ENCODE measurements around the gene NDST3.

NDST3 gene

DNA sequence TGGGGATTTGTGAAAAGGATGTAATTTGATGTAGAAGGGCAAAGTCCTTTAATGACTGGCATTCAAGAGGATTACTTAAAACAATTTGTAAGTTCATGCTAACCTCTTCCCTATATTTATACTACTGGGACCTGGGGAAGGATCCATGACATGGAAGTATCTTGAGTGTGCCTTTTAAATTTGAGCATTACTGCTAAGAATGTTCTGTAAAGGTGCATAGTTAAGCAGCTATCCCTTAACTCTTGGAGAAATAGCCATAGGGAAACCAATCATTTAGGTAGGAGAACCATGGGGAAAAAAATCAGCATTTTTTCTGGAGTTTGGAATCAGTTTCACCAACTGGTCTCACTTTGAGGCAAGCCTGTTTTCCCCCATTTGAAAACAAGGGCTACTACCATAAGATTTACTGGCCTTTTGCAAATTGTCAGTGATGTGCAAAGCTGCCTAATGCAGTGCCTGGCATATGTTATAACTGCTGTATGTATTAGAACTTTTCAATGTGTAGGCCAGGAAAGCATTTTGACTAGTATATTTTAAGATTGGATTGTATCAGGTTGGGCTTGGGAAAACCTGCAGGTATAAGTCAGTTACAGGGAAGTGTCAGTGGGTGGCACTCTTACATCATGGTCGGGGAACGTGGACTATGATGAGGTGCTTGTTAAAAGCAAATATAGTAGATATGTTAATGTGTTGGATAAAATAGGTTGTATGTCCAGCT lies 246.4 kb downstream of the NDST3 start:
- no peak for TF ChIP-seq GATA3 (IDR thresholded peaks at IDR 0.05; ENCODE audit: low read depth, low read length)
- no peak for TF ChIP-seq GATA2 (IDR thresholded peaks at IDR 0.05; ENCODE audit: low read depth, low read length)

DNA sequence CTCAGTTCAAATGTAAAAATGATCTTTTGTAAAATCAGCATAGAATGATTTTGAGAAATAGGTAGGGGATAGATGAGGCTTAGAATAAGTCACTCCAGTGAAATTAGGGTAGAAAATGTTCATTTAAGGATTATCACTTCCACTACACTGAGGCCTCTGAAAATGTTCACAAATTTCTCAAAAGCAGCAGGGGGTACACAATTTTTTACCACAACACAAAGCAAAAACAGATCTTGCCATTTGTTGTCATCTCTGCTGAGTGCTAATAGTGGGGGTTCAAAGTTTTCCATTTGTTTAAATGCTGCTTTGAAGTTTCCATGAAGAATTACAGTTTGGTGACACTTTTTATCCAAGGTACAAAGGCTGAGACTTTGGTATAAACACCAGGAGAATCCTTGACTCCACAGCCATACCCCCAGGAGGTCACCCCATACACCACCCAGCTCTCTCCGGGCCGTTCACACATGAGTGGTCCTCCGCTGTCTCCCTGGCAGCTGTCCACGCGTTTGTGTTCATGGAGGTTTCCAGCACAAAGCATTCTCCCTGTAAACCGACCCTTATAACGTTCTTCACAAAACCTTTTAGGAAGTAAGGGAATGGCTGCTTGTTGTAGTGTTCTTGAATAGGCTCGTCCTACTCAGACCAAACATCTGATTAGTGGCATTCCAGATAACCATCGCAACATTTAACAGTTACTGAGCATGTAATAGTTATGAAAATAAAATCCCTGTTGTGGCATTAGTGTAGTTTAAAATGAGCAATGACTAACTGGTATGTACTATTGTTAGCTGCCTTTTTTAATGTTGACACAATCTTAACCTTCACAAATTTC lies 247.5 kb downstream of the NDST3 start:
- TF ChIP-seq GATA3 (IDR thresholded peaks at IDR 0.05; ENCODE audit: low read depth, low read length) (no peak), GATA2 (IDR thresholded peaks at IDR 0.05; ENCODE audit: low read depth, low read length) (no peak)

- TF ChIP-seq GATA3 (IDR thresholded peaks at IDR 0.05; ENCODE audit: low read depth, low read length): no peak
- TF ChIP-seq GATA2 (IDR thresholded peaks at IDR 0.05; ENCODE audit: low read depth, low read length): no peak
These were observed 248.4 kb downstream of the NDST3 start for GRCh38 chr4:118282692-118283091.

GRCh38 chr4:118284169-118284568 lies 249.9 kb downstream of the NDST3 start:
- TF ChIP-seq GATA2 (IDR thresholded peaks at IDR 0.05; ENCODE audit: low read depth, low read length) (no peak), GATA3 (IDR thresholded peaks at IDR 0.05; ENCODE audit: low read depth, low read length) (no peak)

DNA sequence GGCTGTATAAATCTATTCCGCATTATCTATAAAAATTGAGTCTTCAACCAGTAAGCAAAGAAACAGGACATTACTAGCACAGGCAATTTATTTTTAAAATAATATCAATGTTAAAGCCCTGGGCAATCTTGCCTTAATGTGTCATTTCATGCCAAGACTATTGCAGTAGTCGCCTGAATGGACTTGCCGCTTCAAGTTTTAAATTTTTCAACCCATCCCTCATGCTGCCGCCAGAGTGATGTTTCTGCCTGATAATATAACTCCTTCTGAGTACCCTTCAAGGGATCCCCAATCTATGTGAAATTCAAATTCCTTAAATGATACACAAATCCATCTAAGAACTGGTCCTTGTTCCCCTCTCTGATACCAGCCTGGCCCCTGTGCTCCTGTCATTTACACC lies 251.6 kb downstream of the NDST3 start:
- TF ChIP-seq GATA3 (IDR thresholded peaks at IDR 0.05; ENCODE audit: low read depth, low read length): no peak
- no peak for TF ChIP-seq GATA2 (IDR thresholded peaks at IDR 0.05; ENCODE audit: low read depth, low read length)

- TF ChIP-seq GATA2 (IDR thresholded peaks at IDR 0.05; ENCODE audit: low read depth, low read length) (no peak), GATA3 (IDR thresholded peaks at IDR 0.05; ENCODE audit: low read depth, low read length) (no peak)
These were observed 252.4 kb downstream of the NDST3 start for GRCh38 chr4:118286685-118287084.

GRCh38 chr4:118287711-118288451 lies 253.6 kb downstream of the NDST3 start:
- TF ChIP-seq GATA3 (IDR thresholded peaks at IDR 0.05; ENCODE audit: low read depth, low read length): no peak
- no peak for TF ChIP-seq GATA2 (IDR thresholded peaks at IDR 0.05; ENCODE audit: low read depth, low read length)

GRCh38 chr4:118289794-118290193 lies 255.5 kb downstream of the NDST3 start:
- TF ChIP-seq GATA2 (IDR thresholded peaks at IDR 0.05; ENCODE audit: low read depth, low read length): no peak

GRCh38 chr4:118290951-118291350 lies 256.7 kb downstream of the NDST3 start:
- TF ChIP-seq GATA3 (IDR thresholded peaks at IDR 0.05; ENCODE audit: low read depth, low read length): no peak
- TF ChIP-seq GATA2 (IDR thresholded peaks at IDR 0.05; ENCODE audit: low read depth, low read length): no peak

GRCh38 chr4:118296729-118297128 lies 262.4 kb downstream of the NDST3 start:
- TF ChIP-seq GATA3 (IDR thresholded peaks at IDR 0.05; ENCODE audit: low read depth, low read length) (no peak), GATA2 (IDR thresholded peaks at IDR 0.05; ENCODE audit: low read depth, low read length) (no peak)

GRCh38 chr4:118307643-118308042 lies 273.4 kb downstream of the NDST3 start:
- TF ChIP-seq GATA3 (IDR thresholded peaks at IDR 0.05; ENCODE audit: low read depth, low read length) (no peak), GATA2 (IDR thresholded peaks at IDR 0.05; ENCODE audit: low read depth, low read length) (no peak)
